ENCODE measurements around the gene PPM1N.

The PPM1N gene

DNA sequence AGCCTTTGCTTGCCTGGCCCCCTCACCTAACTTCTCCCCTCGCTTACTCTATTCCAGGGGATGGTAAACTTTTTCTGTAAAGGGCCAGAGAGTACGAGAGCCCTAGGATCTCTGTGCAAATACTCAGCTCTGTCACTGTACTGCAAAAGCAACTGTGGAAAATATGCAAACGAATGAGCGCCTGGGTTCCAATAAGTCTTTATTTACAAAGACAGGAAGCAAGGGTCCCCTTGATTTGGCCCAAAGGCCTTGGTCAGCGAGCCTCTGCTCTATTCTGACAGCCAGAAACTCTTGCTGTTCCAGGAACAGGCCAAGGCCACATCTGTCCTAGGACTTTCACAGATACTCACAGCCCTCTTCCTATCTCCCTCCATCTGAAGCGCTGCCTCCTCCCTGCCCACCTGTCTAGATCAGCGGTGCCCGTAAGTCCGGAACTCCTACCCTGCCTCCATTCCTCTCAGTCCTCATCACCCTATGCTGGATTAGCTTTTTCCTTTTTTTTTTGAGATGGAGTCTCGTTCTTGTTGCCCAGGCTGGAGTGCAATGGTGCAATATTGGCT, 49.0 kb downstream of the PPM1N start:
- DNase-seq = no peak

- DNase-seq = no peak
These were observed 49.8 kb downstream of the PPM1N start for GRCh38 chr19:45547965-45548609.
